ENCODE data around the gene FBXO48. TPM values are rescaled to one million over a fixed set of nuclear protein-coding genes. Genes with fewer than 3 reads are reported as not detected.

Gene FBXO48
- total RNA-seq, 4 donors from 2014 or later: 0.24 to 1.3 (median 0.80) TPM

GRCh38 chr2:68464651-68465050, 2.4 kb downstream of the FBXO48 start:
- ATAC-seq (ENCODE audit: low FRiP score) (no peak), DNase-seq (ENCODE audit: low spot score) (no peak)
- TF ChIP-seq CTCF (IDR thresholded peaks at IDR 0.05): no peak

- DNase-seq (ENCODE audit: low spot score): no peak
These were observed 3.7 kb downstream of the FBXO48 start for GRCh38 chr2:68463287-68463877.

GRCh38 chr2:68458981-68459380, 8.1 kb downstream of the FBXO48 start:
- DNase-seq (ENCODE audit: low spot score) (no peak), ATAC-seq (ENCODE audit: low FRiP score) (no peak)
- TF ChIP-seq CTCF (IDR thresholded peaks at IDR 0.05): no peak

More at GRCh38 chr2:68463287-68463877, 3.7 kb downstream of the FBXO48 start:
- no peak for TF ChIP-seq CTCF (IDR thresholded peaks at IDR 0.05)
- no peak for ATAC-seq (ENCODE audit: low FRiP score)

GRCh38 chr2:68456198-68456597, 10.9 kb downstream of the FBXO48 start:
- ATAC-seq (ENCODE audit: low FRiP score) (no peak), DNase-seq (ENCODE audit: low spot score) (no peak)
- no peak for TF ChIP-seq CTCF (IDR thresholded peaks at IDR 0.05)

GRCh38 chr2:68454719-68455118, 12.4 kb downstream of the FBXO48 start:
- DNase-seq (ENCODE audit: low spot score) (no peak), ATAC-seq (ENCODE audit: low FRiP score) (no peak)
- no peak for TF ChIP-seq CTCF (IDR thresholded peaks at IDR 0.05)

GRCh38 chr2:68453761-68454360, 13.2 kb downstream of the FBXO48 start:
- ATAC-seq (ENCODE audit: low FRiP score) (no peak), DNase-seq (ENCODE audit: low spot score) (no peak)
- no peak for TF ChIP-seq CTCF (IDR thresholded peaks at IDR 0.05)

All from omental fat pad (tissue), 4 donors.